GM18498 (cell line): ENCODE results near the gene MCU.
A peak's percentile ranks its signal among the peaks of the same experiment; 100 is the strongest.
"Not testable (repeated sequence)": the region's sequence is repeated elsewhere in the genome, so short reads cannot be mapped to it uniquely, and the experiment has no call there.

Experiments
- ATAC-seq: cut with Tn5 transposase; IDR thresholded peaks from one replicate; pipeline ENCODE4 v1.9.1; 2021; ENCODE audit warnings: mild to moderate bottlenecking, moderate library complexity; ENCODE audit not compliant: unreplicated experiment

MCU gene

GRCh38 chr10:72729528-72729927 is 37.6 kb downstream of the MCU start:
- ATAC-seq, result peak; percentile 86

- ATAC-seq, result no peak
Measured at GRCh38 chr10:72730479-72730878, 38.5 kb downstream of the MCU start.

- ATAC-seq, result no peak
Measured at GRCh38 chr10:72731916-72732419, 40.0 kb downstream of the MCU start.

GRCh38 chr10:72732521-72732920 is 40.6 kb downstream of the MCU start:
- ATAC-seq, result no peak

- no peak for ATAC-seq
Measured at GRCh38 chr10:72733989-72734388, 42.0 kb downstream of the MCU start.

- no peak for ATAC-seq
Measured at GRCh38 chr10:72735288-72735936, 43.5 kb downstream of the MCU start.

- no peak for ATAC-seq
Measured at GRCh38 chr10:72736176-72736827, 44.4 kb downstream of the MCU start.

GRCh38 chr10:72736828-72737220 is 44.9 kb downstream of the MCU start:
- ATAC-seq, result no peak

GRCh38 chr10:72737357-72737756 is 45.4 kb downstream of the MCU start:
- ATAC-seq, result not testable (repeated sequence)

GRCh38 chr10:72738486-72738885 is 46.5 kb downstream of the MCU start:
- ATAC-seq, result no peak

GRCh38 chr10:72740528-72740927 is 48.6 kb downstream of the MCU start:
- no peak for ATAC-seq

- no peak for ATAC-seq
Measured at GRCh38 chr10:72742092-72742491, 50.1 kb downstream of the MCU start.

- no peak for ATAC-seq
Measured at GRCh38 chr10:72742797-72743196, 50.9 kb downstream of the MCU start.

- no peak for ATAC-seq
Measured at GRCh38 chr10:72744566-72744965, 52.6 kb downstream of the MCU start.

- ATAC-seq, result no peak
Measured at GRCh38 chr10:72746426-72747363, 54.8 kb downstream of the MCU start.

GRCh38 chr10:72747521-72747920 is 55.6 kb downstream of the MCU start:
- ATAC-seq, result no peak

GRCh38 chr10:72753760-72754231 is 61.9 kb downstream of the MCU start:
- ATAC-seq, result no peak

GRCh38 chr10:72754275-72755032 is 62.5 kb downstream of the MCU start:
- ATAC-seq, result no peak

GRCh38 chr10:72756674-72757385 is 64.9 kb downstream of the MCU start:
- no peak for ATAC-seq

GRCh38 chr10:72757732-72758131 is 65.8 kb downstream of the MCU start:
- no peak for ATAC-seq
